Inflammatory macrophage treated with lipopolysaccharide for 4 hours (primary cell): ENCODE measurements around the gene SLC22A1.

ENCODE experiments used
- DNase-seq: peaks from one replicate; pipeline ENCODE4 v3.0.0-alpha.2; 2020

Gene SLC22A1

GRCh38 chr6:160180706-160181105, 59.1 kb downstream of the SLC22A1 start:
- no peak for DNase-seq

- DNase-seq: no peak
Measured at GRCh38 chr6:160188773-160189172, 67.2 kb downstream of the SLC22A1 start.

- DNase-seq: no peak
Measured at GRCh38 chr6:160190081-160190480, 68.5 kb downstream of the SLC22A1 start.

GRCh38 chr6:160190973-160191372, 69.4 kb downstream of the SLC22A1 start:
- DNase-seq: no peak

- no peak for DNase-seq
Measured at GRCh38 chr6:160192840-160193239, 71.2 kb downstream of the SLC22A1 start.

GRCh38 chr6:160194808-160195207, 73.2 kb downstream of the SLC22A1 start:
- DNase-seq: no peak

- no peak for DNase-seq
Measured at GRCh38 chr6:160197662-160198061, 76.0 kb downstream of the SLC22A1 start.

- no peak for DNase-seq
Measured at GRCh38 chr6:160198606-160199211, 77.1 kb downstream of the SLC22A1 start.

- no peak for DNase-seq
Measured at GRCh38 chr6:160201061-160201460, 79.4 kb downstream of the SLC22A1 start.

GRCh38 chr6:160202411-160202810, 80.8 kb downstream of the SLC22A1 start:
- no peak for DNase-seq

- no peak for DNase-seq
Measured at GRCh38 chr6:160203076-160203475, 81.5 kb downstream of the SLC22A1 start.

- DNase-seq: no peak
Measured at GRCh38 chr6:160203522-160203921, 81.9 kb downstream of the SLC22A1 start.

- DNase-seq: no peak
Measured at GRCh38 chr6:160203953-160204352, 82.3 kb downstream of the SLC22A1 start.

- DNase-seq: no peak
Measured at GRCh38 chr6:160204710-160205109, 83.1 kb downstream of the SLC22A1 start.

GRCh38 chr6:160207618-160208017, 86.0 kb downstream of the SLC22A1 start:
- no peak for DNase-seq
